ENCODE data around the gene SNX15. TPM values are rescaled to one million over a fixed set of nuclear protein-coding genes. Genes with fewer than 3 reads are reported as not detected.

The SNX15 gene
- total RNA-seq, 1 donor from 2014 or later = 18.3 TPM

DNA sequence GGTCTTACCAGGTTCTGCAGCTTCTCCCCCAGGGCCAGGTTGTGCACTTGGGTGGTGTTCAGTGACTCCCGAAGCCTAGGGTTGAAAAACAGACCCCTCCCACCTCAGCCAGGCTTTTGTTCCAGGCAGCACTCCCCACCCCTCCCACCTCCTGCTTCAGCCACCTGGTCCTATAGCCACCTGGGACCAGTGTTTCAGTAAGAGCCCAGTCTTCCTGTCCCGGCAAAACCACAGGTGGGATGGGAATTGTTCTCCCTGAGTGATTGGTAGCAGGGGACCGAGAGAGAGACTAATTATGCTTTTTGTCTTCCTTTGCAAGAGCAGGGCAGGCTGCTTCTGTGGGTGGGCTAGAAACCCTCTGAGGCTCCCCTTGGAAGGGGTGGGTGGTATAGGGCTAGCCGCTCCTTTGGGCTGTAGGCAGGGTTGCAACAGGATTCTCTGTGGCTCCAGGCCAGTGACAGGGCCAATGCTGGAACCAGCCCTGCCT is 39.6 kb downstream of the SNX15 start:
- no peak for ATAC-seq
- intact Hi-C loops (cut with DNase I) = no loop called here
- no peak for DNase-seq (ENCODE audit: missing footprints)

DNA sequence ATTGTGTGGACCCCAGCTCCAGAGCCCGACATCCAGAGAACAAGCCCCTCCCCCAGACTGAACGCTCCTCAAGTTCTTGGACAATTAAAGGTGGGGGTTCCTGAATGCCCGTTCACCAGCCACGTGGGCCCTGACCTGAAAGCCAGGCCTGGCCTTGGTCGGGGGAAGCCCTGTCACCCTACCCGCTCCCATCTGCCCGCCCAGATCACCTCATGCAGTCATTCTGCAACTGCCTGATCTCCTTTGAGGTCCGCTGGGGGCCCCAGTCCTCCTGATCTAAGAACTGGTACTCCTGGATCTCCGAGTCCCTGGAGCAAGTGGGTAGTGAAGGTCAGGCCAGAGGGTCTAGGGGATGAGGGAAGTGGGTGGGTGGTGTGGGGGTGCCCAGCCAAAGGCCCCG is 40.2 kb downstream of the SNX15 start:
- intact Hi-C loops (cut with DNase I) = no loop called here
- no peak for ATAC-seq
- peak; percentile 31 for DNase-seq (ENCODE audit: missing footprints)

DNA sequence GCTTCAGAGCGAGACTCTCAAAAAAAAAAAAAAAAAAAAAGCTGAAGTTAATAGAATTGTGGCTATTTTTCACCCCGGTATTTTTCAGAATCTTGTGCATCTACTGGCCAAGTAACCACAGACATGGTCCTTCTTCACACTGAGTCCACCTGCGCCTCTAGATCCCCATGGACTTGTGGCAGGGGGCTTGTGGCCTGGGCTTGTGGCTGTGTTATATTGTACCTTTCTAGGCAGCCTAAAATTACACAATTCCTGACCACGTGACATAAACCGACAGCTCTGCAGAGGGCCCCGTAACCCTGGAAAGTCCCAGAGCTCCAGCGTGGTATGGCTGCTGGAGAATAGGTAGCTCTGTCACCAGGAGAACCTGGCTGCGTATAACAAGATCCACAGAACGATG is 42.0 kb downstream of the SNX15 start:
- intact Hi-C loops (cut with DNase I) = no loop called here
- ATAC-seq (no peak), DNase-seq (ENCODE audit: missing footprints) (no peak)

DNA sequence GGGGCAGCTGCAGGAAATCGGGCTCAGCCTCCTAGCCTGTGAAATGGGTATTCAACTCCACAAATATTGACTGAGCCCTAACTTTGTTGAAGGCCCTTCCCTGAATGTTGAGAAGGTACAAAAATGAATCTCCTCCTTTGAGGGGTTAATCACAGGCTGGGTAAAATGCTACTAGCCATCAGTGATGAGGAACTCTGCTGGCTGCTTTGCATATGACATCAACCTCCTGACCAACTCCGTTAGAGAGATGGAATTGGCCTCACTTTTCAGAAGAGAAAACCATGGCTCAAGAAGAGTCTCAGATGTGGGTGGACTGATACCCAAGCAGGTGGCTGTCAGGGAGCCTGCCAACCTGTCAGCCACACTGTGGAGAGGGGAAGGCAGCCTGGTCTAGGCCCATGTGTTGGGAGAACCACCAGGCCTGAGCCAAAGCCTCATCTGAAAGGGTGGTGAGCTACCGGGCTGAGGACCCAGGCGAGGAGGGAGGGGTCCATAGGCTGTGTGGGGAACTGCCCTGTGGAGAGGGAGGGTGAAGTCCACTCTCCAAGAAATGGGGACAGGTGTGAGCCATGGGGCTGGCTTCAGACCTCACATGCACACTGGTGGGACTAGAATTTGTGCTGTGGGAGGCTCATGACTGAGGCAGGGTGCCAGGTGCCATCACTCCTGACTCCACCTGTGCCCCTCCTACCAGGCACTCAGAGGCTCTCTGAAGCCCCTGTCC is 44.8 kb downstream of the SNX15 start:
- intact Hi-C loops (cut with DNase I) = no loop called here

DNA sequence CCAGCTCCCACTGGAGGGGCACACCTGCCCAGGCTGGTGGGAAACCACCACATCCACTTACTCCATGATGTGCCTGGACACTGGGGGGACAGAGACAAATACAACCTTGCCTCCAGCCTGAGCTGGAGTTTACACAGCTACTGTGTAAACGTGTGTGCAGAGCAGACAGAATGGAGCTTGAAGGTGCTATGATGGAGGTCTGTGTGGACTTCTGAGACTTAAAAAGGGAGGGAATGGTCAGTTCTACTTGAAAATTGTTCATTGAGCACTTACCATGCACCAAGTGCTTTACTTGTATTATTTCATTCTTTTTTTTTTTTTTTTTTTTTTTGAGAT is 45.4 kb downstream of the SNX15 start:
- no peak for ATAC-seq
- DNase-seq (ENCODE audit: missing footprints) = no peak
- intact Hi-C loops (cut with DNase I) = no loop called here

More for the DNA sequence above, 44.8 kb downstream of the SNX15 start:
- no peak for DNase-seq (ENCODE audit: missing footprints)
- ATAC-seq = no peak

DNA sequence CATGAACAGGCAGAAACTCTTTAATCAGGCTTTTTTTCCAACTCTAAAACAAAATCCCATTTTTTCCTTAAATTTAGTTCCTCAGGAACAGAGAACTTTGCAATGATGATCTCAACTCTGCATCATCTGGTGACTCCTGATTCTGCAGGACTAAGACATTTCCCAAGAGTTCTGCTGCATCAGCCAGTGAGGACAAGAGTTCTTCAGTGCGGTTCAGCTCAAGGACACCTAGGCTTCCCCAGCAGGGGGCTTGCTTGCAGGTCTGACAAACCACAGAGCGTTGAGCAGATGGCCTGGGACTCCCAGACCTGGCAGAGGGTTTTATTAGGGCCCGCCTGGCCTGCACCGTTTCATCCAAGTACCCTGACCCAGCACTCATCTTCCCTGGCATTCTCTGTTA is 50.2 kb downstream of the SNX15 start:
- intact Hi-C loops (cut with DNase I) = no loop called here
- no peak for ATAC-seq
- DNase-seq (ENCODE audit: missing footprints) = no peak

DNA sequence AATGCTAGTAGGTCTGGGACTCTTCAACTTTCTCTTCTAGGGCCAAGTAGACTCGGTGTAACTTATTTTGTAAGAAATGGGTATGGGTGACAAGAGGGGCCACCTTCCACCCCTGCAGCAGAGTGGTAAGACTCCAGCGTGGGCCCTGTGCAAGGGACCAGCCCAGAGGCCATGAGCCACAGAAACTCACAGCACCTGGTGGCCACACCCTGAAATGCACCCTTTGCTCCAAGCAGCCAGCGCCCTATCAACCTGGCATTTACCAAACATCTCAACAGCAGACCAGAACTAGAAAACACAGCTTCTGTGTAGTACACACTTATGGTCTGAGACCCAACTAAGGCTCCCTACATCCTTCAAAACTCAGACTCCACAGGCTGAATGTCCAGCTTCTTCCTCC is 50.9 kb downstream of the SNX15 start:
- no peak for DNase-seq (ENCODE audit: missing footprints)
- intact Hi-C loops (cut with DNase I) = no loop called here
- ATAC-seq = peak; percentile 60

DNA sequence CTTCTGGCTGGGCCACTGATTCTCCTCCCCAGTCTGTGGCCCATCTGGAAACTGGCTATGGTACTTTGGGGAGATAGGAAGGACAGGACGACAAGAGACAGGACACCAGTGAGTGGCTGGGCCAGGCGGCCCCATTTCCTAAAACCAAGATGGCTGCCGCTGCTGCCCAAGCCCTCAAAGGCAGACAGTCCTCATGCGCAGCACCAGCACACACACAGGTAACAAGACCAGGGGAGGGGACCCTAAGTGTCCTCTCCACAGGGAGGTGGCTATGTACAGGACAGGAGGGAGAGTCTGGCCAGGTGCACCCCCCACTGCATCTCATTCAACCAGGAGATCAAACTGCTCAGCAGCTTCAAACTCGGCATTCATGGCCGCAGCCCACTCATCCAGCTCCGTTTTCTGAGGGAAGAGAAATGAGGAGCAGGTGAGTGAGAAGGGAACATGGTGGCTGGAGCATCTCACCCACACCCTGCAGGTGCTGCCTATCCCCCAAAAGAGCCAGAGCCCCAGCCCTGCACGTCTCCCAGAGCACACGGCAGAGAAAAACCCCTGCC is 51.6 kb downstream of the SNX15 start:
- intact Hi-C loops (cut with DNase I) = no loop called here
- DNase-seq (ENCODE audit: missing footprints) (no peak), ATAC-seq (no peak)

DNA sequence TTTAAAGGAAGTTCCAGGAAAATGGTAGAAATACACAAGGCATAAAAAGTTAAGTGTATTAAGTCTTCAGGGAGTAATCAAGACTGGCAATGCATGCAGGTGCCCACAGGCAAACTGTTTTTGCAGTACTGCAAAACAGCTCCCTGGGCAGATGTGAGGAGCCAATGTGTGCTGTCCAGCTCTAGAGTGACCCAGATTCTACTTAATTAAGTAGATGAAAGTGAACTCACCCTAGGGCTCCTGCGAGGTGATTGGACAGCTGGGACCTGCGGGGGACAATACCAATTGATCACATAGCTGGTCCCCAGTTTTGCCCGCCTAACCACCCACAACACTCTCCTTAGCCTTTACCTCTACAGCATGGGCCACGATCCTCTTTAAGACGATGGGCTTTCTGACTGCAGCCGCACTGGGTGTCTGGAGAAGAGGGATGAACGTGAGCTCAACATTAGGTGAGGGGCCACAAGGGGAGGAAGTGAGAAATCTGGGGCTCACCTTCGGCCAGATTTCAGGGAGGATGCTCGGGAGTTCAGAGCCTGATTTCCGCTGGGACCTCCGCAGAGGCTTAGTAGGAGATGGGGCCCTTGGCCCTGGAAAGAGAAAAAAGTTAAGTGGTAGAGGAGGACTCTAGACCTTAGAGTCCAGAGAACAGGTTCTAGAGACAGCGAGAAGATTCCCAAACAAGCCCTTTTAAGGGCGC is 56.0 kb downstream of the SNX15 start:
- intact Hi-C loops (cut with DNase I) = loop anchor here (5.0 kb wide), 2 partner anchors 41 to 56 kb away; partner anchors contain the start of genes SAC3D1 and SNX15
- ATAC-seq (no peak), DNase-seq (ENCODE audit: missing footprints) (no peak)

DNA sequence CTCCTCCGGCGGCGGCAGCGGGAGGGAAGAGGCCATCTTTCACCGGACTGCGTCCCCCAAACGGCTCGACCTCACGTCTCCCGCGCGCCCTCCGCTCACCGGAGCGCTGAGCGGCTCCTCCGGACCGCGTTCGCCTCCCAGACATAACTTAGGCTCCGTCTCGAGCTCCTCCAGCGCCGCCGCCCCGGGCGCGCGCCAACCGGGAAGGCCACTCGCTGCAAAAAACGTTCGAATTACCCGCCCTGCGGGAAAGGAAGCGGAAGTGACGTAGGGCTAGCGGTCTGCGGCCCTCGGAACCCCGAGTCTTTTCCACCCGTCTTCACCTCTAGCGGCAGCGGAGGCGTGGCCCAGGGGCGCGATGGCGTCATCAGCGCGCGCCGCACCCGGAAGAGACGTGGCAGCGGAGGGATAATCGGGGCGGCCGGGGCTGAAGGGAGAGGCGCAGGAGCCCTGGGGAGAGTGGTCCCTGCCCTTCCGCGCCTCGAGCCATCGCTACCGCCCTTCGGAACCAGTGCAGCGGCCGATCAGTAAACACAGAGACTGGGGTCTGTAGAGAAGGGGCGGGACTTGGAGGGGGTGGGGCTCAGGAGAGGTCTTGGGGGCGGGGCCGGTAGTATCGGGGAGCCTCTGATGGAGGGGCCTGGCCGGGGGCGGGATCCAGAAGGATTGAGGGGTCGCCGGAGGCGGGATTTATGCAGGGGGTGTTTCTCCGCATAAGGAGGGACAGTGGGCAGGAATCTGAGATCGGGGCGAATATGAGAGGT is 56.8 kb downstream of the SNX15 start, which contains the start of the genes CDCA5 and ZFPL1:
TSS of gene CDCA5 (minus strand) at position 207 of the 764 bp plus-strand sequence. CDS start at position 145, 62 bp downstream.
TSS of gene ZFPL1 (plus strand) at position 389 of the 764 bp plus-strand sequence. CDS start 477 bp downstream, outside the sequence.
- DNase-seq (ENCODE audit: missing footprints) (peak; percentile 96), ATAC-seq (peak; percentile 95)
- intact Hi-C loops (cut with DNase I) = loop anchor here (1.0 to 5.0 kb wide), 3 partner anchors 33 to 57 kb away; partner anchors contain the start of genes SAC3D1, SNX15 and ZNHIT2

DNA sequence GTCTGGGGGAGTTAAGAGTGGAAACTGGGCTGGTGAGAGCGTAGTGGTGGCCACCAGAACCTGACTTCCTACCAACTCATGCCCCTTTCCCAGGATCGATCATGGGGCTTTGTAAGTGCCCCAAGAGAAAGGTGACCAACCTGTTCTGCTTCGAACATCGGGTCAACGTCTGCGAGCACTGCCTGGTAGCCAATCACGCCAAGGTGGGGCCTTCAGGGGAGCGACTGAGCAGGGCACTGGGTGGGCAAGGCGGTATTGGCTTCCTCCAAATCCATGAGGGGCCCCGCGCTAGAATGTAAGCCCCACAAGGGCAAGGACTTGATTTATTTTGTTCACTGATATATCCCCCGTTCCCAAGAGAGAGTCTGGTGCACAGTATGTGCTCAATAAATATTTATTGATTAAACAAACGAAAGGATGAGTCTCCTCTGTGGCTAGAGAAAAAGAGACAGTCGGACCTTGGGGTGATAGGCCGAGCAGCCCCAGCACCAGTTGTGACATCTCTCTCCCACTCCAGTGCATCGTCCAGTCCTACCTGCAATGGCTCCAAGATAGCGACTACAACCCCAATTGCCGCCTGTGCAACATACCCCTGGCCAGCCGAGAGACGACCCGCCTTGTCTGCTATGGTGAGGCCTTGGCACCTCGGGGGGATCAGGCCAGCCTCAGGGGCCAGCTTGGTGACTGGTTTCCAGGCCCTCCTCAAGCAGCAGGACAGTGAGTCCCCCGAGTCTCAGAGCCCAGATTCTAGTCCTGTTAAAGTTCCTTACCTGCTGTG is 57.5 kb downstream of the SNX15 start:
- ATAC-seq (no peak), DNase-seq (ENCODE audit: missing footprints) (no peak)
- intact Hi-C loops (cut with DNase I) = loop anchor here (1.0 to 5.0 kb wide), 3 partner anchors 33 to 57 kb away; partner anchors contain the start of genes SAC3D1, SNX15 and ZNHIT2

DNA sequence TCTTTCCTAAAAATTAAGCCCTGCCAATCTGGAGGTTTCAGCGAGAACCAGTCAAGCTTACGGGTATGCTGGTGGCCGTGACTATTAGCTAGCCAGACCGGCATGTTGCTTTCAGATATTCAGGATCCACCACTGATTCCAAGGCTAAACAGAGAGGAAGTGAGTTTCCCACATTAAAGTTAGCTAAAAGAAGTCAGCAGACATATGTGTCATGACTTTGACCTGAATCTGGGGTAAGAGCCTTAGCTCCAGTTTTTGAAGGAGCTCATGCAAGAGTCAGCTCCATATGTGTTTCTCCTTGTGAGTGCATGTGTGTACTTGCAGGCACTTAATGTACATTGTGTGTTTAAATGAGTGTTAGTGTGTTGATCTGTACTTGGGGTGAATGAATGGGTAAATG is 58.2 kb downstream of the SNX15 start:
- intact Hi-C loops (cut with DNase I) = no loop called here
- no peak for ATAC-seq
- no peak for DNase-seq (ENCODE audit: missing footprints)

DNA sequence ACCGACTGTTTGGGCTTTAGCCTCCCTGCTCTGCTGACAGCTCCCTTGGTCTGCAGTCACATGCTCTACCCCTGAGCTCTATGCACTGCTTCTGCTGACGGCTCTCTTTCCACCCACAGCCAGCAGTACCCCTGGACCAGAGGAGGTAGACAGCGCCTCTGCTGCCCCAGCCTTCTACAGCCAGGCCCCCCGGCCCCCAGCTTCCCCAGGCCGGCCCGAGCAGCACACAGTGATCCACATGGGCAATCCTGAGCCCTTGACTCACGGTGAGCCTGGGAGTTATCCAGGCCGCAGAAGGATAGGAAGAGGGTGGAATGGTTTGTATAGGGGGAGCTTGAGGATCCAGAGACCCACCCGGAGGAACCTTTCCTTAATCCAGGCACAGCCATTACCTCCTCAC is 59.6 kb downstream of the SNX15 start:
- ATAC-seq = no peak
- intact Hi-C loops (cut with DNase I) = no loop called here

DNA sequence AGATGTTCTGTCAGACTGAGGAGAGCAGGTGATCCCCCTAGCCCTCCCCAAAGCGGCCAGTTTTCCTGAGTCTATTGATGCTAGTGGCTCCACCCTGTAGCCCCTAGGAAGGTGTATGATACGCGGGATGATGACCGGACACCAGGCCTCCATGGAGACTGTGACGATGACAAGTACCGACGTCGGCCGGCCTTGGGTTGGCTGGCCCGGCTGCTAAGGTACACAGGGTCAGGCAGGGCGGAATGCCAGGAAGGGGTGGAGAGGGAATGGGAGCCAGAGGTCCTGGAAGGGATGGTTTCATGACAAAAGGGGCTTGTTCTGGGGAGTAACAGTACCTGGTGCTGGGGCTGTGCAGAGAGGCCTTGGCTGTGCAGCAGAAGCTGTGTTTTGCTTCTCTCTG is 60.0 kb downstream of the SNX15 start:
- intact Hi-C loops (cut with DNase I) = no loop called here
- ATAC-seq (no peak), DNase-seq (ENCODE audit: missing footprints) (no peak)

More for the DNA sequence above, 59.6 kb downstream of the SNX15 start:
- no peak for DNase-seq (ENCODE audit: missing footprints)

DNA sequence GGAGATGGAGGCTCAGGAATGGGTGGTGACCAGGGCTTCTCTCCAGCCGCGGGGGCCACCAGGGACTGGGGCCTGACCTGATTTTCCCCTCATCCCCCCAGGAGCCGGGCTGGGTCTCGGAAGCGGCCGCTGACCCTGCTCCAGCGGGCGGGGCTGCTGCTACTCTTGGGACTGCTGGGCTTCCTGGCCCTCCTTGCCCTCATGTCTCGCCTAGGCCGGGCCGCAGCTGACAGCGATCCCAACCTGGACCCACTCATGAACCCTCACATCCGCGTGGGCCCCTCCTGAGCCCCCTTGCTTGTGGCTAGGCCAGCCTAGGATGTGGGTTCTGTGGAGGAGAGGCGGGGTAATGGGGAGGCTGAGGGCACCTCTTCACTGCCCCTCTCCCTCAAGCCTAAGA is 60.6 kb downstream of the SNX15 start:
- no peak for ATAC-seq
- DNase-seq (ENCODE audit: missing footprints) = no peak

DNA sequence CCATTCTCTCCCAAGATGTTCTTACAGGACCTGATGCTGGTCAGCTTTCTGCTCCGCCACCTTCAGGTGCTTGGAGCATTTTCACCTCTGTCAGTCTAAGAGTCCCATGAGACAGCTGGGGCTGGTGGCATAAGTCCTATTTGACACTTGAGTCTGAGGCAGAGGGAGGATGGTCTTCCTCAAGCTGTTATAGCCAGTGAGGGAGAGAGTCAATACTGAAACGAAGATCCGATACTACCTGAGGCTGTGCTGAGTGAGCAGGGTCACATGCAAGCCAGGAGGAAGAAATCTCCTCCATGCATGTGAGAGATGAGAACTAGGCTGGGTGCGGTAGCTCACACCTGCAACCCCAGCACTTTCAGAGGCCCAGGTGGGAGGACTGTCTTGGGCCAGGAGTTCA is 62.4 kb downstream of the SNX15 start:
- intact Hi-C loops (cut with DNase I) = no loop called here
- ATAC-seq = no peak
- no peak for DNase-seq (ENCODE audit: missing footprints)

More for the DNA sequence above, 60.6 kb downstream of the SNX15 start:
- intact Hi-C loops (cut with DNase I) = no loop called here
